ENCODE data around the gene SLC2A1. TPM values are rescaled to one million over a fixed set of nuclear protein-coding genes. Genes with fewer than 3 reads are reported as not detected.

SLC2A1 gene
- total RNA-seq, 1 donor from 2014 or later: 192 TPM

GRCh38 chr1:42973799-42974198 lies 15.1 kb upstream of the SLC2A1 start:
- Mint-ChIP-seq H3K27ac (no peak overlapping the region), H3K36me3 (peaks cover 4% of the 10 kb centered on the region), H3K27me3 (no peaks in the 10 kb centered on the region), H3K4me3 (no peak overlapping the region), H3K9me3 (no peaks in the 10 kb centered on the region), H3K4me1 (ENCODE audit: unreplicated experiment) (peaks cover 39% of the 10 kb centered on the region)
- no peak for TF ChIP-seq CTCF (conservative IDR thresholded peaks at IDR 0.05)
- no peak for DNase-seq (ENCODE audit: extremely low spot score, unreplicated experiment)

- peaks cover 4% of the 10 kb centered on the region for H3K36me3 Mint-ChIP-seq
- H3K27ac Mint-ChIP-seq: peak overlapping the region; percentile 41
- no peaks in the 10 kb centered on the region for H3K9me3 Mint-ChIP-seq
- no peaks in the 10 kb centered on the region for H3K27me3 Mint-ChIP-seq
- DNase-seq (ENCODE audit: extremely low spot score, unreplicated experiment): no peak
- no peak for TF ChIP-seq CTCF (conservative IDR thresholded peaks at IDR 0.05)
- no peak overlapping the region for H3K4me3 Mint-ChIP-seq
- H3K4me1 Mint-ChIP-seq (ENCODE audit: unreplicated experiment): peaks cover 34% of the 10 kb centered on the region
These were observed 14.6 kb upstream of the SLC2A1 start for GRCh38 chr1:42973286-42973685.

- Mint-ChIP-seq H3K27ac (no peak overlapping the region), H3K36me3 (peaks cover 3% of the 10 kb centered on the region), H3K27me3 (no peaks in the 10 kb centered on the region), H3K4me1 (ENCODE audit: unreplicated experiment) (peaks cover 37% of the 10 kb centered on the region), H3K9me3 (no peaks in the 10 kb centered on the region), H3K4me3 (no peak overlapping the region)
- DNase-seq (ENCODE audit: extremely low spot score, unreplicated experiment): no peak
- no peak for TF ChIP-seq CTCF (conservative IDR thresholded peaks at IDR 0.05)
These were observed 13.2 kb upstream of the SLC2A1 start for GRCh38 chr1:42971841-42972291.

GRCh38 chr1:42970143-42970542 lies 11.5 kb upstream of the SLC2A1 start:
- no peak for TF ChIP-seq CTCF (conservative IDR thresholded peaks at IDR 0.05)
- Mint-ChIP-seq H3K36me3 (no peaks in the 10 kb centered on the region), H3K27me3 (no peaks in the 10 kb centered on the region), H3K4me3 (no peak overlapping the region), H3K9me3 (no peaks in the 10 kb centered on the region), H3K4me1 (ENCODE audit: unreplicated experiment) (peaks cover 29% of the 10 kb centered on the region), H3K27ac (peak overlapping the region; percentile 51)
- DNase-seq (ENCODE audit: extremely low spot score, unreplicated experiment): no peak

- no peak for TF ChIP-seq CTCF (conservative IDR thresholded peaks at IDR 0.05)
- Mint-ChIP-seq H3K4me3 (no peak overlapping the region), H3K9me3 (no peaks in the 10 kb centered on the region), H3K36me3 (no peaks in the 10 kb centered on the region), H3K4me1 (ENCODE audit: unreplicated experiment) (peaks cover 20% of the 10 kb centered on the region), H3K27me3 (no peaks in the 10 kb centered on the region), H3K27ac (peak overlapping the region; percentile 46)
- no peak for DNase-seq (ENCODE audit: extremely low spot score, unreplicated experiment)
These were observed 10.0 kb upstream of the SLC2A1 start for GRCh38 chr1:42968654-42969053.
